NCI-H2227 (cell line): Measurements from ENCODE around the gene PLEKHA5.
"Not testable (repeated sequence)": the region's sequence is repeated elsewhere in the genome, so short reads cannot be mapped to it uniquely, and the experiment has no call there.

Experiments
- DNase-seq: peaks from one replicate; lab custom pipeline; 2025; ENCODE audit not compliant: unreplicated experiment; lab: John Stamatoyannopoulos, UW

PLEKHA5 gene

DNA sequence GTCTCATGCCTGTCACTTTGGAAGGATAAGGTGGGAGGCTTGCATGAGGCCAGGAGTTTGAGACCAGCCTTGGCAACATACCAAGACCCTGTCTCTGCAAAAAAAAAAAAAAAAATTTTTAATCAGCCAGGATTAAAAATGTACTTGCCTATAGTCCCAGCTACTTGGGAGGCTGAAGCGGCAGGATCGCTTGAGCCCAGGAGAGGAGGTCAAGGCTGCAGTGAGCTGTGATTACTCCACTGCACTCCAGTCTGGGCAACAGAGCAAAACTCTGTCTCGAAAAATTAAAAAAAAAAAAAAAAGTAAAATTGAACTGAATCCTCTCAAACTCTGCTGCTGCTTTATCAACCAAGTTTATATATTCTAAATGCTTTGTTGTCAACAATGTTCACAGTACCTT, 181.6 kb downstream of the PLEKHA5 start:
- no peak for DNase-seq

- no peak for DNase-seq
These were observed 183.1 kb downstream of the PLEKHA5 start for GRCh38 chr12:19312637-19313036.

DNA sequence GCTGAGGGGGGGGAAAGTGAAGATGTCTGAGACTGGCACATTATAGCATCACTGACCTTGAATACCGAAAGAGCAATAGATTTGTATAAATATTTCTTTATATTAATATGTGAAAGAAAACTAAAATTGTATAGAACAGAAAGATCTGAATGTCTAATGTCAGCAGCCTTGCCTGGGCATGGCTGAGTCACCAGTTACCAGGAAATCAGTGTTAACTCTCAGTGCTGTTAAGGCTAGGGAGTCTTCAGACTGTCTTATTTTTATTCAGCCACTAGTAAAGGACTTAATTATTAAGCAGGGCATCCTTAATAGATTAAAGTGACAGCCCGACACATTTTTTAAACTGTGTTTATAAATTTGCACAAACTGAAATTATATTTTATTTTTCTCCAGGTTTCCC, 186.9 kb downstream of the PLEKHA5 start:
- no peak for DNase-seq

DNA sequence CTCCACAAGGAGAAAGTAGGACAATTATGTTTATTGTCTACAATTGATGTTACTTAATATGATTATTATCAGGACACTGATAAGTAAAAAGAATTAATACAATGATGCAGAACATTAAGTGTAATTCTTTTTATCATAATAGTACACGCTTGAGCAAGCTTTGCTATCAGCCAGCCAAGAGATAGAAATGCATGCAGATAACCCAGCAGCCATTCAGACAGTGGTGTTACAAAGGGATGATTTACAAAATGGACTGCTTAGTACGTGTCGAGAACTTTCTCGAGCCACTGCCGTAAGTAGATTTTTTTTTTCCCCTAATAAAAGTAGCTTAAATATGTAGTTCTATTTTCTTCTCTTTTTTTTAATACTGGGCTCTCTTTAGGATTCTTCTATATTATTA, 192.8 kb downstream of the PLEKHA5 start:
- no peak for DNase-seq

DNA sequence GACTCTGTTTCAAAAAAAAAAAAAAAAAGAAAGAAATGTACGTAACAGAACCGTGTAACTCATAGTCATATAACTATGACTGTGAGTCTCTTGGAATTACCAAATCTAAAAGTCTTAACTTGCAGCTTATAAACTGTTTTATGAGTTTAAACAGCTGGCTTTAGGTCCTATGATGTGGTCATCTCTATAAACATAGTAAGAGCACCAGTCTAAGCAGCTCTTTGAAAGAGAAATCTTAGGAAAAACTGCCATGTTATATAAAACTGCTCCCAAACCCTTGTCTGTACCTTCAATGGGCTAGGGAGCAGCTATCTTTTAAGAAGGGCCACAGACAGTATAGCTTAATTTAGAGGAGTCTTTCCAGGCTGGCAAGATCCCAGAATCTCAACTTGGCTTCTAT, 194.3 kb downstream of the PLEKHA5 start:
- DNase-seq, result no peak

- no peak for DNase-seq
These were observed 196.6 kb downstream of the PLEKHA5 start for GRCh38 chr12:19326102-19326501.

- no peak for DNase-seq
These were observed 202.7 kb downstream of the PLEKHA5 start for GRCh38 chr12:19332196-19332595.

- DNase-seq, result no peak
These were observed 208.9 kb downstream of the PLEKHA5 start for GRCh38 chr12:19338405-19338804.

- DNase-seq, result not testable (repeated sequence)
These were observed 221.3 kb downstream of the PLEKHA5 start for GRCh38 chr12:19350850-19351249.

DNA sequence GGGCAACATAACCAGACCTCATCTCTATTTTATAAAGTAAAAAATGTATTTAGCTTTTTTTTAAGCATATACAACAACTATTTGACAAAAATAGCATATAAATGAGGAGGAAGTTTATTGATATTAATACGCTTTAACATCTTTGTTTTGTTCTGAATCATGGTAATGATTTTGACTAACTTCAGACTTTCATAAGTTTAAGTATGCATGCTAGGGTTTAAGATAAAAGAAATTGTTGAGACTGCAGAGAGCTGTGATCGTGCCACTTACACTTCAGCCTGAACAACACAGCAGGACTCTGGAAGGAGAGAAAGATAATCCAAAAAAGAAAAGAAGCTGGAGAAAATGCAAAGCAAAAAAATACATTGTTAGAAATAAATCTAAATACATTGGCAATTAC, 221.8 kb downstream of the PLEKHA5 start:
- no peak for DNase-seq

- DNase-seq, result no peak
These were observed 240.2 kb downstream of the PLEKHA5 start for GRCh38 chr12:19369691-19370148.

DNA sequence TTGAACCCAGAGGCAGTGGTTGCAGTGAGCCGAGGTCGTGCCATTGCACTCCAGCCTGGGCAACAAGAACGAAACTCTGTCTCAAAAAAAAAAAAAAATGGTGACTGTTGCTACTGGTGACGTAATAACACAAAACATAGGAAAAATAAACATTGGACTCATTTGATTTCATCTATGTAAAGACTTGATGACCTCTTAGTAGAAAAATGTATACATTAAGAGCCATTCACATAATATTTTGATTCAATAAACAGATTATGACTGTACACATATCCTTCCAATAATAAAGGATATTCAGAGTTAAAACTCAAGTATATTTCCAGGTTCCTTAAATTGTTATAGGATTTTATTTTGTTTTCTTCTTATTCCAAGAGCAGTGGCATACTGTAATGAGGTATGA, 244.1 kb downstream of the PLEKHA5 start:
- DNase-seq, result no peak

DNA sequence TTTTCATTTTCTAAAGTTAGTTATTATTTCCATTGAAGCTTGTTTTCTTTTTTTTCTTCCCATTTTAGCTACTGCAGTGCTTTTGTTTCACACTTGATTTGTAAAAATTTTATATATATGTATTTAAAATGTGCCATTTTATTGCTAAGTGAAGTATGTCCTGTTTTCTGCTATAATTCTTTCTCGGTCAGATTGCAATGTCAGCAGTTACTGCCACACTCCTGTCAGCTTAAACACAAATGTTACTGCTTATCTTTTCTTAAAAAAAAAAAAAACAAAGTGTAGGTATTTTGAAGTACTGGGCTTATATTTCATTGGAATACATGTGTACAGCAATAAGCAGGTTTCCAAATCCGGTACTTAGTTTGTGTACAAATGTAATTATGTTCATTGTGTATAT, 246.4 kb downstream of the PLEKHA5 start:
- no peak for DNase-seq

DNA sequence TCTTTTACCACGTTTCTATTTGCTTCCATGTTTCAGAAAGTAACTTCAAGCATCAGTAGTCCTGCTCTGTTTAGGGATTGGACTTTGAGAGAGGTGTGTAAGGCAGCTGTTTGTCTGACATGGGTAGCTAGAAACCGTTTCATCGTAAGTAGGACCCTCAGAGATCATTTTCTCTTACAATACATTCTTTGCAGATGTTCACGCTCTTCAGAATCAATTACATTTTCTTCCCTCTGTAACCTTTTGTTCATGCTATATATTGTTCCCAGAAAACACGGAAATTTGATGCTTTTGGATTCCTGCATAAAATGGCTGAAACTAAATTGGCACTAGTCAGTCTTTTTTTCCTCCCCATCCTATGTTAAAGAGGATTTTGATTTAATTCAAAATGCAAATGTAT, 247.2 kb downstream of the PLEKHA5 start:
- DNase-seq, result no peak

DNA sequence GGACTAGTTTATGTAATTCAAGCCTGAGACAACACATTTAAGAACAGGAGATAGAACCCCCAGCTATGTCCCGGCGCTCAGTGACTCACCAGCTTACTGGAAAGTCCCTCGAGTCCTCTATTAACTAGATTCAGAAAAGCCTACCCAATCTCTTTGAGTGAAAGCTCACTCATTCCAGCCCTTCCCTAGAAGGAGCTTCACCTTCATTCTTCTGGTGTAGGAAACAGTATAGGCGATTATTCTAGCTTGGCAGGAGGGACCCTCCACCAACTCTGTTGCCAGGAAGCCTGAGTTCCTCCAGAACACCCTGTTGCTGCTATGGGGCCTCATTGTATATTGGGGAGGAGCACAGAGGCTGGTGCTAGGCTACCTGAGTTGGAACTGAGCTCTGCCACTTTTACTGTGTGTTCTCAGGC, 252.6 kb downstream of the PLEKHA5 start:
- no peak for DNase-seq

DNA sequence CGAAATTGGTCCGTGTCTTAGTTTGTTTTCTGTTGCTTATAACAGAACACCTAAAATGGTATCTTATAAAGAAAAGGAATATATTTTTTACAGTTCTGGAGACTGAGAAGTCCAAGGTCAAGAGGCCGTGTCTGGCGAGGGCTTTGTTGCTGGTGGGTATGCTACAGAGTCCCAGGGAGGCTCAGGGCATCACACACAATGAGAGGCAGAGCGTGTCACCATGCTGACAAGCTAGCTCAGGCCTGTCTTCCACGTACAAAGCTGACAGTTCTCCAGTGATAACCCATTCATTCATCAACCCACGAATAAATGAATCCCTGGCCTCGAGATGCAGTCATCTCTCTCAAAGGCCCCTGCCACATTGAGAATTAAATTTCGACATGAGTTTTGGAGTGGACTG, 253.0 kb downstream of the PLEKHA5 start:
- DNase-seq, result no peak

DNA sequence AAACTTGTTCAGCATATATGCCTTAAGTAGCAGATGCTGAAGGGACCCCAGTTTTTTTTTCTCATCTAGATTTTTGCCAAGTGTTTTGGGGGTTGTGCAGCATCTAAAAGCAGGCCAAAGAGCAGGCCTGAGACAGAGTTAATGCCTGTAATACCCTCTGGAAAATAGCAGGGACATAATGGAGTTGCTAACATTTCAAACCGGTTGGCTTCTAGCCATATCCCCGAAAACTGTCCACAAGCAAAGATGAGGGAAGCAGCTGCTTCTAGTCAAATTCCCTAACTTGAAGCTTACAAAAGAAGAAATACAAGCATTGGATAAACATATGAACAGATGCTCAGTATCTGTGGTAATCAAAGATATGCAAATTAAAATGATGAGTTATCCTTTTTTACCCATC, 257.6 kb downstream of the PLEKHA5 start:
- no peak for DNase-seq

DNA sequence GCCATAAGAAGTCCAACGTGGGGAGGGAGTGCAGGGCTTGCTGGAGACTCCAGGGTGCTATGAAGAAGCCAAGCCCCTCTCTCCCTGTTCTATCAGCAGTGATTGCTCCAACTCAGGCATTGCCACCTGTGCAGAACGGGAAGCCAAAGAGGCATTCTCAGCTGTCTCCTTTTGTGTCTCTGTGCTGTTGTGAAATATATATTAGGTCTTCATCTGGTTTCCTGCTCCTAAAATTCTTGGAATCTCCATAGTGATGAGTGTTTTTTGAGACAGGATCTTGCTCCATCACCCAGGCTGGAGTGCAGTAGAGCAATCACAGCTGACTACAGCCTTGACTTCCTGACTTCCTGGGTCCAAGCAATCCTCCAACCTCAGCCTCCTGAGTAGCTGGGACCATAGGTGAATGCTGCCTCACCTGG, 258.6 kb downstream of the PLEKHA5 start:
- DNase-seq, result no peak

DNA sequence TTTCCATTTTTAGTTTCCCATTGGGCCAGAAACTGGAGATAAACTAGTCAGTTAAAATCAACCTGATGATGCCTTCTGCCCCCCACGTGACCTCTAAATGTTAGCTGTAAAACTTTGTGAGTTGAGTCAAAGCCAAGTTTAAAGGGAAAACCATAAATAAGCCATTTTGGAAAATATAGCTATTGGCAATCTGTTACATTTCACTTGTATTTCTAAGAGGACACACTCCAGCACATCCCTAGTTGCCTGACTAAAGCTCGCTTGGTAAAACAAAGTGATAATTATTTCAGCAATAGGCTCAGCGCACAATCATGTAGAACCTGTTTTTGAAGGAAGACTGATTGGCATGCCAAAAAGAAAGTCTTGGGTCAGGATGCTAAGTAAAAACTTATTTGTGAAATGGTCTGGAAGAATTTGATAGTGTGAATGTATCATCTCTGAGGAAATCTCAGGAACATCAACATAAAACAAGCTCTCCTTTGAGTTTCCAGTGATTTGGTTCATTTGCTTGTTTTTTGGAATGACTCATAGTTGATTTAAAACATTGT, 260.6 kb downstream of the PLEKHA5 start:
- DNase-seq, result no peak

DNA sequence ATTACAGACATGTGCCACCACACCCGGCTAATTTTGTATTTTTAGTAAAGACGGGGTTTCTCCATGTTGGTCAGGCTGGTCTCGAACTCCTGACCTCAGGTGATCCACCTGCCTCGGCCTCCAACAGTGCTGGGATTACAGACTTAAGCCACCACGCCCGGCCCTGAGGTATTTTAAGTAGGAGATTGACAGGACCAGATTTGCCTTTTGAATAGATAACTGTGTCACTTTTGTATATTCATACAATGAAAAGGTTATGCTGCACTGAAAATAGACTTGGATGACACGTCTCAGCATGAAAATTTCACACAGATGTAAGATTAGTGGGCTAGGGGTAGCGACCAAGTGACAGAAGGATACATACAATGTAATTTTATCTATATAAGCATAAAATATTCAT, 263.1 kb downstream of the PLEKHA5 start:
- DNase-seq, result not testable (repeated sequence)

- DNase-seq, result no peak
These were observed 264.9 kb downstream of the PLEKHA5 start for GRCh38 chr12:19394385-19394784.

- DNase-seq, result no peak
These were observed 268.0 kb downstream of the PLEKHA5 start for GRCh38 chr12:19397534-19397933.
